ENCODE measurements around the gene CDC14B.
A peak's percentile ranks its signal among the peaks of the same experiment; 100 is the strongest.

Gene CDC14B

DNA sequence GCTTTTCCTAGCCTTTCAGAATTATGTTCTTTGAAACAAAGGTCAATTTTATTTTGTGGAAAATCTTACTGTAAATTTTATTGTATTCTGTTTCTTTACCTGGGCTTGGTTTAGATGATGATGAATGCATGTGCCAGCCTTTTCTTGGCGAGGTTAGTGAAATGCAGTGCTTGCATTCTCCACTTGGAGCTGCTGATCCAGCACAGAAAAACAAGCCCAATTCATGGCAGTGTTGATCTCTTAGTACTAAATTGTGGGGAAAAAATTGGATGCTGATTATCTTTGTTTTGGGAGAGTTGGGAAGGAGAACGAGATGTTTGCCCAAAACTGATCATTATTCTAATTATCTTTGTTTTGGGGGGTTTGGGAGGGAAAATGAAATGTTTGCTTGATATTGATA, 166.0 kb downstream of the CDC14B start:
- DNase-seq (ENCODE audit: extremely low read depth, low read depth): no peak
- TF ChIP-seq, protein P1, sequence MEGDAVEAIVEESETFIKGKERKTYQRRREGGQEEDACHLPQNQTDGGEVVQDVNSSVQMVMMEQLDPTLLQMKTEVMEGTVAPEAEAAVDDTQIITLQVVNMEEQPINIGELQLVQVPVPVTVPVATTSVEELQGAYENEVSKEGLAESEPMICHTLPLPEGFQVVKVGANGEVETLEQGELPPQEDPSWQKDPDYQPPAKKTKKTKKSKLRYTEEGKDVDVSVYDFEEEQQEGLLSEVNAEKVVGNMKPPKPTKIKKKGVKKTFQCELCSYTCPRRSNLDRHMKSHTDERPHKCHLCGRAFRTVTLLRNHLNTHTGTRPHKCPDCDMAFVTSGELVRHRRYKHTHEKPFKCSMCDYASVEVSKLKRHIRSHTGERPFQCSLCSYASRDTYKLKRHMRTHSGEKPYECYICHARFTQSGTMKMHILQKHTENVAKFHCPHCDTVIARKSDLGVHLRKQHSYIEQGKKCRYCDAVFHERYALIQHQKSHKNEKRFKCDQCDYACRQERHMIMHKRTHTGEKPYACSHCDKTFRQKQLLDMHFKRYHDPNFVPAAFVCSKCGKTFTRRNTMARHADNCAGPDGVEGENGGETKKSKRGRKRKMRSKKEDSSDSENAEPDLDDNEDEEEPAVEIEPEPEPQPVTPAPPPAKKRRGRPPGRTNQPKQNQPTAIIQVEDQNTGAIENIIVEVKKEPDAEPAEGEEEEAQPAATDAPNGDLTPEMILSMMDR (IDR thresholded peaks at IDR 0.05; ENCODE audit: low read depth, low read length, missing control alignments): peak; percentile 56
- H3K4me3 ChIP-seq (replicated peaks; ENCODE audit: low read depth, low read length): no peak overlapping the region

DNA sequence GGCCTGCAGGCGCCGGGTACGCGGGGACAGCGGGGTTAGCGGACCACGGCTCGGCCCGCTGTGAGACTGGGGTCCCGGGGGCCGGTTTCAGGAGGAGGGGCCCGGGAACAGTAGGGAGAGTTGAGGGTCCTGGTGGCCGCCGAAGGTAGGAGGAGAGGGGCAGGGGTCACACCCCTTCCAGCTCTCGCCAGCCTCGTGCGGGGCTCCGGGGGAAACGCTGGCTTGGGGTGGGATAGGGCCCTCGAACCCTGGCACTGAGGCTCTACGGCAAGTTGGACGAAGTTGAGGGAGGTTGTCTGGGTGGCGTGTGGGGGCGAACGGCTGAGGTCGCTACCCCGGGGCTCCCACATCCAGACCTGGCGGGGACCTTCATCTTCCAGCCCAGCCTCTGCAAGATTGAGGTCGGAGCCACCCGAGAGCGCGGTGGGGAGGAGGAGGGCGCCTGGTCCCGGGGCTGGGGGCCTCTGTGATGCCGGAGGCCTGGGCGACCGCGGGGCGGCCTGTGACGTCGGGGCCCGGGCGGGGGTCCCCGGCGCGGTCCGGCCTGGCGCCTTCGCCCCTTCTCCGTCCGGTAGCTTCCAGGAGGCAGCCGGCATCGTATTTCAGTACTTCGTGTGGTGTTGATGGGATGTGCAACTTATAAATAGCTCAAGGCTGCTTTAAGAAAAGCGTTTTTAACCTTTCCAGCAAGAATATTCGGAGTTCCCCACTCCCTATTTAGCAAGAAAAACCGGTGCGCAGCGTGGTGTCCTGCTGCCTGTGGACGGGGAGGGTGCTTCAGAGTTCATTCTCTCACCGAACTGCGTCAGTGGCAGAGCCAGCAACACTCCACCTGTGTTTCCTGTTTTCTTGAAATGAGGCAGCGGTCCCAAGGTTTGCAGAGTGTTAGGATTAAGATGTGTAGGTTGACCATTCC, 168.8 kb downstream of the CDC14B start:
- DNase-seq (ENCODE audit: extremely low read depth, low read depth): no peak
- H3K4me3 ChIP-seq (replicated peaks; ENCODE audit: low read depth, low read length): peak overlapping the region; percentile 66
- TF ChIP-seq, protein P1 (IDR thresholded peaks at IDR 0.05; ENCODE audit: low read depth, low read length, missing control alignments): no peak
